Measurements from ENCODE around the gene TTC39B.
"Not testable (repeated sequence)": the region's sequence is repeated elsewhere in the genome, so short reads cannot be mapped to it uniquely, and the experiment has no call there.

TTC39B gene

GRCh38 chr9:15306757-15307522 is at the start of gene TTC39B:
Gene TTC39B, minus strand, starts transcription at chr9:15307216. Its CDS starts 91 bp downstream, at chr9:15307125.
- peak within 1 kb of the TSS; percentile 77 to 96 (median 90) for H3K4me3 ChIP-seq
- peak within 1 kb of the TSS; percentile 18 to 95 (median 90) for H3K27ac ChIP-seq

GRCh38 chr9:15355669-15356068 is 48.7 kb upstream of the TTC39B start:
- Histone ChIP-seq H3K27ac (no peak overlapping the region), H3K4me3 (no peak overlapping the region)

DNA sequence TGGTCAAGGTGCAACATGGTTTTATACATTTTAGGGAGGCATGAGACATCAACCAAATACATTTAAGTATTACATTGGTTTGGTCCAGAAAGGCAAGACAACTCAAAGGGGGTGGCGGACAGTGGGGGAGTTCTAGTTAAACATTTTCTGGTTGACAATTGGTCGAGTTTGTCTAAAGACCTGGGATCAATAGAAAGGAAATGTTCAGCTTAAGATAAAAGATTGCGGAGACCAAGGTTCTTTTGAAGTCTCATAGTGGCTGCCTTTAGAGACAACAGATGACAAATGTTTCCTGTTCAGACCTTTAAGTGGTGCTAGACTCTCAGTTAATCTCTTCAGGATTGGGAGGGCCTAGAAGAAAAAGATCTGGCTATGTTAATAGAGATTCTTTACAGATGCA is 47.7 kb upstream of the TTC39B start:
- Histone ChIP-seq H3K27ac (no peak overlapping the region), H3K4me3 (no peak overlapping the region)

- no peak overlapping the region for H3K4me3 ChIP-seq
These were observed 46.9 kb upstream of the TTC39B start for GRCh38 chr9:15353892-15354291.

GRCh38 chr9:15352306-15352705 is 45.3 kb upstream of the TTC39B start:
- H3K4me3 ChIP-seq = no peak overlapping the region
- H3K27ac ChIP-seq = no peak overlapping the region

More at GRCh38 chr9:15353892-15354291, 46.9 kb upstream of the TTC39B start:
- no peak overlapping the region for H3K27ac ChIP-seq

DNA sequence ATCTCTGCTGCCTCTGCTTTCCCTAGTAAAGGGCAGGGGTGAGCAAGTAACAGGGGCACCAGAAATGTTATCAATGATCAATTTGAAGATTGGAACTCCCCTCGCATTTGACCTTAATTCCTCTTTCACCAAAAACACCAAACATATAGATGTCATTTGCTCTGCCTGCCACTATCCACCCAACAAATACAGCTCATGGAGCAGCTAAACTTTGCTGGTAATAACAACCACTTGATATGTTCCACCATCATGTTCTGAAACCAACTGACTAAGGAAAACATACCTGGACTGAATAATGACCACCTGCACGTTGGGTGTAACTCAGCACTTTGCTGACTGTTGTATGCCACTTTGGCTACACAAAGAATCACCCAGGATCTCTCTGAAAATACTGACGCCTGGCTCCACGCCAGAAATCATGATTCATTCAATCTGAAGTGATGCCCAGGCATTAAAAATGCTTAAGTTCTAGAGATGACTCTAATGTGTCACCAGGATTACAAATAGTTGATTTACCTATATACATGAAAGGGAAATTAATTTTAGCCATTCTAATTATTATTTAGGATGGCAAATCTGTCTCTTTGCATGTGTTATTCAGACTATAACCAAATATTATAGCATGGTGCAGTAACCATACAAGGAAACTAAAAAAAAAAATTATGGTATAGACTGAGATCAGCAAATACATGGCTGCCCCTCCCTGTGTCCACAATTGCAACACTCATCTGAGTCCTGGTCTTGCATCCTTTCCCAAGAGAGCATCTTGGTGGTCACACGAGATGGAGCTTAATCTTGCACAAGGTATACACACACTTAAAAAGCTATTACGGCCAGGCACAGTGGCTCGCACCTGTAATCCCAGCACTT is 43.1 kb upstream of the TTC39B start:
- Histone ChIP-seq H3K27ac (no peak overlapping the region), H3K4me3 (no peak overlapping the region)

DNA sequence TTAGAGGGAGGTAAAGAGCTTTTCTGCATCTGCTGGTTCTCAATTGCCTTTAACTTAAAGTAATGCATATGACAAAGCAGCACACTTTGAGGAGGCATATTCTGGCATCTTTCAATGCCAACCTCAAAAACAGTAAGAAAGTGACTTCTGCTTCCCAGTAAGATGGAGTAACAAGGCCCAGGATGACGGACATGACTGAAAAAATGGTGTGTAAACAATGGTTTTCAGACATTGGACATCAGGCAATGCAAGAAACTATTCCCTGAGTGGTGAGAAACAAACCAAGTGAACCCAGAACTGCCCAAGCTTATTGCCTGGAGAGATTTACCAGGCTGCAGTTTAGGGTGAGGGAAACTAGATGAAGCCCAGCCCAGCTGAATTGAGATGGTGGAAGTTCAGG is 39.8 kb upstream of the TTC39B start:
- H3K27ac ChIP-seq = no peak overlapping the region
- H3K4me3 ChIP-seq = no peak overlapping the region

DNA sequence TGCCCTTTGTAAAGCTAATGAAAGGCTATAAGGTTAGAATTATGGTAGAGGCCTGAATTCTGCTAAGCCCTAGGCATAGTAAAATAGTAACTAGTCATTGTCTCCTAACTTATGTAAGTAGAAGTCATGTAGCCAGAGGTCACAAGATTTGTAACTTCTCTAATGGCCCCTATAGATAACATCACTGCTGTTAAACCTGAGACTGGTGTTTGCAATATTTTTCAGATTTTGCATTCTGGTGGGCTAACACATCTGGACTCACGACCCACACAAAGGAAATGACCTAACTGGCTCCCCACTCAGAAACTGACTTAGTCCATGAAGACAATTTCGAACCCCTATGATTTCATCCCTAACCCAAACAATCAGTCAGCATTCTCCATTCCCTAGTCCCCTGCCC is 37.2 kb upstream of the TTC39B start:
- Histone ChIP-seq H3K4me3 (no peak overlapping the region), H3K27ac (no peak overlapping the region)

- Histone ChIP-seq H3K27ac (no peak overlapping the region), H3K4me3 (no peak overlapping the region)
These were observed 26.4 kb upstream of the TTC39B start for GRCh38 chr9:15333376-15333881.

GRCh38 chr9:15332939-15333338 is 25.9 kb upstream of the TTC39B start:
- H3K27ac ChIP-seq = no peak overlapping the region
- no peak overlapping the region for H3K4me3 ChIP-seq

DNA sequence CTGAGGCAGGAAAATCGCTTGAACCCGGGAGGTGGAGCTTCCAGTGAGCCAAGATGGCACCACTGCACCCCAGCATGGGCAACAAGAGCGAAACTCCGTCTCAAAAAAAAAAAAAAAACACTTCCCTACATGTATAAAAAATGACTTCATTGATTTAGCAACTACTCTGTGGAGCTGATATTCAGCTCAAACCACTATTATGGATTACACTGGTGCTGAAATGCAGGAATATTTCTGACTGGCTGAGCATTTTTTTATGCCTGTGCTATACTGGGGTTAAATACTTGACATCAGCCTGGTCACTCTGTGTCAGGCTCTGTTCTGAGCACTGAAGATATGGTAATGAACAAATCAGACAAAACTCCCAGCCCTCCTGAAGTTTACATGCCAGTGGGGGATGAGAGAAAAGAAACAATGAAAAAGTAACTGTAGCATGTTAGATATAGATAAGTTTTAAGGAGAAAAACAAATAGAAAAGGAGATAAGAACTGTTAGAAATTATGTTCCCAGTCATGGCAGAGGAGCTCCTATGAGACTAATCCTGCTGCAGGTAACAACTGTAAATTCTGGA is 22.6 kb upstream of the TTC39B start:
- no peak overlapping the region for H3K4me3 ChIP-seq
- H3K27ac ChIP-seq = no peak overlapping the region

DNA sequence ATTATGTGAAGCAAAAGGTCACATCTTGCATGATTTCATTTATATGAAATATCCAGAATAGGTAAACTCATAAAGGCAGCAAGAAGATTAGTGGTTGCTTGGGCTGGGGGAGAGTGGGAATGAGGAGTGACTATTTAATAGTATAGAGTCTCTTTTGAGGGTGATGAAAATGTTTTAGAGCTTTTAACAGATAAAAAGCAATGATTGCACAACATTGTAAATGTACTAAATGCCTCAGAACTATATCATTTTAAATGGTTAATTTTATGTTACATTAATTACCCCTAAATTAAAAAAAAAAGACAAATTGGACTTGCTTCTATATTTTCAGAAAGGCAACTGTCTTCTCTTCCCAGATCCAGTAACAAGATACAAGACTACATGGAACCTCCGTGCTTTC is 21.9 kb upstream of the TTC39B start:
- Histone ChIP-seq H3K27ac (no peak overlapping the region), H3K4me3 (no peak overlapping the region)

GRCh38 chr9:15322695-15323094 is 15.7 kb upstream of the TTC39B start:
- H3K27ac ChIP-seq, H3K4me3 ChIP-seq: not testable (repeated sequence)

GRCh38 chr9:15319661-15320060 is 12.6 kb upstream of the TTC39B start:
- not testable (repeated sequence) for H3K4me3 ChIP-seq, H3K27ac ChIP-seq

DNA sequence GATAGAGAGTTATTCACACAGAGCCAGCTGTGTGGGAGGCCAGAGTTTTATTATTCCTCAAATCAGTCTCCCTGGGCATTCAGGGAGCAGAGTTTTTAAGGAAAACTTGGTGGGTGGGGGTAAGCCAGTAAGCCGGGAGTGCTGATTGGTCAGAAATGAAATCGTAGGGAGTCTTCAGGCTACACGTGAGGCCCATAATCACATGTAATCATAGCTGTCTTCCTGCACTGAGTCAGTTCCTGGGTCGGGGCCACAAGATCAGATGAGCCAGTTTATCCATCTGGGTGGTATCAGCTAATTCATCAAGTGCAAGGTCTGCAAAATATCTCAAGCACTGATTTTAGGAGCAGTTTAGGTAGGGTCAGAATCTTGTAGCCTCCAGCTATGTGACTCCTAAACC is 10.8 kb upstream of the TTC39B start:
- Histone ChIP-seq H3K27ac (no peak overlapping the region), H3K4me3 (no peak overlapping the region)

DNA sequence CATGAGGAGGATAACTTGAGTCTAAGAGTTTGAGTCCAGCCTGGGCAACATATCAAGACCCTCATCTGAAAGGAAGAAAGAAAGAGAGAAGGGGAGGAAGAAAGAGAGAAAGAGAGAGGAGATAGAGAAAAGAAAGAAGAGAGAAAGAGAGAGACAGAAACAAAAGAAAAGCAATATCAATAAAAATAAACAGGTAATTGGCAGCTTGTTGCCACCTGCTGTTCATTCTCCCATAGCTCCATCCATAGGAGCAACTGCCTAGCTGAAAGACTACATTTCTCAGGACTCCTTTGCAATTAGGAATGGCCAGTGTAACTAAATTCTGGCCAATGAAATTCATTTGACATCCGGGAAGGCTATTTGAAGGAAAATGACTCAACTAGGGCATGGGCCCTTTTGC is 4.6 kb upstream of the TTC39B start:
- H3K4me3 ChIP-seq = no peak overlapping the region

DNA sequence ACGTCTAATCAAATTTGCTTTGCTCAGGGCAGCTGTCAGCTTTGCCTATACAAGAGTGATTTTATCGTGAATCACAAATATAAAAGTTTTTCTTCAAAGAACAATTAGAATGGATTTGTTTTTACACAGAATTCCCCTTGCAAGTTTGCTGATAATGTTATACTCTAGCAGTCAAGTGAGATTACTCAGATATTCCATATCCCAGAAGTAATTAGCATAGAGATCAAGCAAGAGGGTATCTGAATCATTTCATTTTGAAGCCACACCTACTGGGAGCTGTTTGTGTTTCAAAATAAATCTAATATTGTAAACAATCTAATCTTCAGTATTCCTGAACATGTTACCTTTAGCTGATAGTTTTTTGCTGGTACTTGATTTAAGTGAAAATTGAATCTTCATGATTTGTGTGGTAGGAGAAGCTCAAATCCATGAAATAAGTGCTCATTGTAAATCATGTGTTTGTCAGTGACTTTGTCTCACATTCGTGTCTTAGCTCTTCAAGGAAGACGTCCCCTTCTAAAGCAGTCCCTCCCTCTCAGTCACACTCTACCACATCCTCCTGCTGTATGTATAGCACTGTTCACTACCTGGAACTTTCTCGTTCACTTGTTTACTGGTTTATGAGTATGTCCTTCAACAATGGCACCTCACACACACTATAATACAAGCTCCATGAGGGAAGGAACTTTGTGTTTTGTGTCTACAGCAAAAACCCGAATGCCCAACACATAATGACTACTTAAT is 3.3 kb upstream of the TTC39B start:
- Histone ChIP-seq H3K4me3 (no peak overlapping the region), H3K27ac (peak overlapping the region in 1 of 21 experiments; percentile 52)

More for the DNA sequence above, 4.6 kb upstream of the TTC39B start:
- no peak overlapping the region for H3K27ac ChIP-seq

DNA sequence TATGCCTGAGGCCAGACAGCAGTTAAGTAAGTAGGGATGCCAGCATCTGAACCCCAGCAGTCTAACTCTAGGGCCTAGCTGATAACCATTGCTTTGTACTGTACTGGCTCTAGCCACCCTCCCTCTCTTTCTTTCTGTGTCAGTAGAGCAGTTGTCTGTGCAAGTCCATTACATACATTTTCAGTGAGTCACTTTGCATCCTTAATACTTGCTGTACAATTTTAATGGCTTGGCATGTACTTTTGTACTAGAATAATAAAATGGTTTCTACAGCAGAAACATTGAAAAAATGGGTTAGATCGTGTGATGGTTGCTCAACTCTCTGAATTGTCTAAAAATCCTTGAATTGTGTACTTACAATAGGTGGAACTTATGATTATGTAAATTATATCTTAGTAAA is 1.5 kb upstream of the TTC39B start:
- H3K4me3 ChIP-seq = no peak overlapping the region
- peak overlapping the region in 4 of 21 experiments; percentile 25 to 93 (median 65) for H3K27ac ChIP-seq

GRCh38 chr9:15307523-15307841 is 466 bp upstream of the TTC39B start:
- Histone ChIP-seq H3K27ac (peak overlapping the region in 20 of 21 experiments; percentile 63 to 95 (median 90)), H3K4me3 (peak overlapping the region; percentile 77 to 96 (median 90))
